PC-3 (cell line): ENCODE data around the gene MTNR1B.

Experiments used
- EZH2 ChIP-seq: fragments of 300-600 bp; sonication (generic); IDR thresholded peaks from one replicate; pipeline ENCODE4 v1.6.1; 2017; ENCODE audit warnings: antibody characterized with exemption, mild to moderate bottlenecking, low read length; ENCODE audit not compliant: unreplicated experiment
- TF ChIP-seq, protein P1 (sequence below): fragments of 300-600 bp; sonication (generic); conservative IDR thresholded peaks from 2 replicates; pipeline ENCODE4 v1.5.1; 2017; ENCODE audit warnings: antibody characterized with exemption, low read depth, mild to moderate bottlenecking, low read length

- TF ChIP-seq, protein P1, sequence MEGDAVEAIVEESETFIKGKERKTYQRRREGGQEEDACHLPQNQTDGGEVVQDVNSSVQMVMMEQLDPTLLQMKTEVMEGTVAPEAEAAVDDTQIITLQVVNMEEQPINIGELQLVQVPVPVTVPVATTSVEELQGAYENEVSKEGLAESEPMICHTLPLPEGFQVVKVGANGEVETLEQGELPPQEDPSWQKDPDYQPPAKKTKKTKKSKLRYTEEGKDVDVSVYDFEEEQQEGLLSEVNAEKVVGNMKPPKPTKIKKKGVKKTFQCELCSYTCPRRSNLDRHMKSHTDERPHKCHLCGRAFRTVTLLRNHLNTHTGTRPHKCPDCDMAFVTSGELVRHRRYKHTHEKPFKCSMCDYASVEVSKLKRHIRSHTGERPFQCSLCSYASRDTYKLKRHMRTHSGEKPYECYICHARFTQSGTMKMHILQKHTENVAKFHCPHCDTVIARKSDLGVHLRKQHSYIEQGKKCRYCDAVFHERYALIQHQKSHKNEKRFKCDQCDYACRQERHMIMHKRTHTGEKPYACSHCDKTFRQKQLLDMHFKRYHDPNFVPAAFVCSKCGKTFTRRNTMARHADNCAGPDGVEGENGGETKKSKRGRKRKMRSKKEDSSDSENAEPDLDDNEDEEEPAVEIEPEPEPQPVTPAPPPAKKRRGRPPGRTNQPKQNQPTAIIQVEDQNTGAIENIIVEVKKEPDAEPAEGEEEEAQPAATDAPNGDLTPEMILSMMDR = no peak
- no peak for TF ChIP-seq EZH2
These were observed 15.4 kb upstream of the MTNR1B start for GRCh38 chr11:92954003-92954402.
